Skeletal muscle tissue (tissue), 4 donors: ENCODE results near the gene KIAA1549. TPM values are rescaled to one million over a fixed set of nuclear protein-coding genes. Genes with fewer than 3 reads are reported as not detected.

Experiments used
- H3K27ac ChIP-seq: one replicate; pipeline ENCODE4 v1.7.0; 2013; ENCODE audit warnings: mild to moderate bottlenecking, low read depth, low read length, inconsistent platforms
- H3K27me3 ChIP-seq, 3 donors: one replicate each; pipeline ENCODE4 v1.7.0; 2013; ENCODE audit warnings: low read length in 3 of 3; ENCODE audit not compliant: control insufficient read depth in 3 of 3, insufficient read depth in 3 of 3
- H3K36me3 ChIP-seq, 3 donors: one replicate each; pipeline ENCODE4 v1.7.0; 2013; ENCODE audit warnings: low read length in 3 of 3; ENCODE audit not compliant: control insufficient read depth in 3 of 3, insufficient read depth in 3 of 3
- H3K4me1 ChIP-seq, 3 donors: one replicate each; pipeline ENCODE4 v1.7.0; 2013; ENCODE audit warnings: low read length in 3 of 3, mild to moderate bottlenecking in 3 of 3; ENCODE audit not compliant: control insufficient read depth in 3 of 3, insufficient read depth in 3 of 3
- H3K4me3 ChIP-seq, 3 donors: one replicate each; pipeline ENCODE4 v1.7.0; 2013; ENCODE audit warnings: low read length in 3 of 3
- H3K9ac ChIP-seq, 3 donors: one replicate each; pipeline ENCODE4 v1.7.0; 2013; ENCODE audit warnings: low read length in 3 of 3, mild to moderate bottlenecking in 3 of 3, moderate library complexity in 2 of 3, low read depth in 1 of 3
- H3K9me3 ChIP-seq, 3 donors: one replicate each; pipeline ENCODE4 v1.7.0; 2013; ENCODE audit warnings: low read length in 3 of 3; ENCODE audit not compliant: control insufficient read depth in 3 of 3
- total RNA-seq: library from RNA; depleted of rRNA; stranded (reverse); fragments of >200 nt; gene quantifications from one replicate; pipeline ENCODE4 v1.2.3, GENCODE V29; 2014
- donor health status: Osteomylitis.

KIAA1549 gene
- total RNA-seq, 1 donor from 2014 or later = 4.2 TPM

DNA sequence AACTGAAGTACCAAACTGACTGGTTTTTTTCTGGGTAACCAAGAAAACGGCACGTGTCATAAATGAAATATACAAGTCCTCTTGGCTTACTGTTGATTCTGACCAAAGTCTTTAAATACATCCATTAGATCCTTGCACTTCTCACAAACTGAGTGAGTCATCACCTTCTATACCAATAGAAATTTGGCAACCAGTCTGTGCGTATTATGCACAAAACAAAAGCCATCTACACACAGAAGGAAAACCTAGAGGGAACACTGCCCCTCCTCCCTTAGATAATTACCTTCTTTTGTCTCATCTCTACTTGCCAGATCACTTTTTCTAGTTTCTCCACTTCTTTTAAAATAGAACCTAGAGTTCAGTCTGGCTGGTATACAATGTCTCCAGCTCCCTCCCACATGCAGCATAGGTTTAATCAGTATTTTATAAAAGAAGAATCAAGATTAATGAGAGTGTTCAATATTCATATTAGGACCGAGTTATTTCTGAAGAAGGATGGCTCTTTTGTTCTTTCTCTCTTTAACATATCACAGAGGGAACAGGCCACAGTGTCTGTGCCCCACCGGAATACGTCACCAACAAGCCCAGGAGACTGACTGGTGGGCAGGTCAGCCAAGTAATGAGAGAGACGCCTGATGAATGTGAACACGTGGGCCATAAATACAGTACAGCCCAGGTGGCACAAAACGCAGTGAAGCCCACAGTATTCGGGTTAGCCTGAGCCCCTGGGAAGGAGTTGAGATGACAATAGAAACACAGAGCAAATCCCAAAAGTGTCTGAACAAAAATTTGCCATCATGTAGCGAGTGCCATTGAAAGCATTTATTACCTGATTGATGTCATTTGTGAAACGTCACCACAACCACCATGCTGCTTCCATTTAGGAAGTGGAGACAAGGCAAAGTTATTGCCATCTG lies 91.3 kb downstream of the KIAA1549 start:
- H3K36me3 ChIP-seq = peaks cover 0 to 2% (median 0%) of the 10 kb centered on the region in 3 donors
- H3K27ac ChIP-seq = no peak overlapping the region
- H3K9ac ChIP-seq = no peak overlapping the region
- no peaks in the 10 kb centered on the region for H3K27me3 ChIP-seq
- H3K4me3 ChIP-seq = no peak overlapping the region
- no peaks in the 10 kb centered on the region for H3K9me3 ChIP-seq
- H3K4me1 ChIP-seq = peaks cover 3 to 17% (median 7%) of the 10 kb centered on the region in 3 donors

- no peak overlapping the region for H3K9ac ChIP-seq
- H3K4me1 ChIP-seq = peaks cover 3 to 17% (median 7%) of the 10 kb centered on the region in 3 donors
- no peak overlapping the region for H3K4me3 ChIP-seq
- no peaks in the 10 kb centered on the region for H3K27me3 ChIP-seq
- no peak overlapping the region for H3K27ac ChIP-seq
- H3K9me3 ChIP-seq = no peaks in the 10 kb centered on the region
- no peaks in the 10 kb centered on the region for H3K36me3 ChIP-seq
These were observed 93.1 kb downstream of the KIAA1549 start for GRCh38 chr7:138887872-138888656.

- no peaks in the 10 kb centered on the region for H3K36me3 ChIP-seq
- no peak overlapping the region for H3K9ac ChIP-seq
- H3K4me3 ChIP-seq = no peak overlapping the region
- no peaks in the 10 kb centered on the region for H3K9me3 ChIP-seq
- H3K27ac ChIP-seq = no peak overlapping the region
- H3K4me1 ChIP-seq = peaks cover 3 to 17% (median 7%) of the 10 kb centered on the region in 3 donors
- H3K27me3 ChIP-seq = no peaks in the 10 kb centered on the region
These were observed 94.0 kb downstream of the KIAA1549 start for GRCh38 chr7:138887085-138887710.

- Histone ChIP-seq H3K4me1 (peaks cover 3 to 15% (median 5%) of the 10 kb centered on the region in 3 donors), H3K9me3 (no peaks in the 10 kb centered on the region), H3K27me3 (no peaks in the 10 kb centered on the region), H3K36me3 (no peaks in the 10 kb centered on the region), H3K9ac (no peak overlapping the region), H3K4me3 (no peak overlapping the region), H3K27ac (no peak overlapping the region)
These were observed 94.7 kb downstream of the KIAA1549 start for GRCh38 chr7:138886501-138886917.

DNA sequence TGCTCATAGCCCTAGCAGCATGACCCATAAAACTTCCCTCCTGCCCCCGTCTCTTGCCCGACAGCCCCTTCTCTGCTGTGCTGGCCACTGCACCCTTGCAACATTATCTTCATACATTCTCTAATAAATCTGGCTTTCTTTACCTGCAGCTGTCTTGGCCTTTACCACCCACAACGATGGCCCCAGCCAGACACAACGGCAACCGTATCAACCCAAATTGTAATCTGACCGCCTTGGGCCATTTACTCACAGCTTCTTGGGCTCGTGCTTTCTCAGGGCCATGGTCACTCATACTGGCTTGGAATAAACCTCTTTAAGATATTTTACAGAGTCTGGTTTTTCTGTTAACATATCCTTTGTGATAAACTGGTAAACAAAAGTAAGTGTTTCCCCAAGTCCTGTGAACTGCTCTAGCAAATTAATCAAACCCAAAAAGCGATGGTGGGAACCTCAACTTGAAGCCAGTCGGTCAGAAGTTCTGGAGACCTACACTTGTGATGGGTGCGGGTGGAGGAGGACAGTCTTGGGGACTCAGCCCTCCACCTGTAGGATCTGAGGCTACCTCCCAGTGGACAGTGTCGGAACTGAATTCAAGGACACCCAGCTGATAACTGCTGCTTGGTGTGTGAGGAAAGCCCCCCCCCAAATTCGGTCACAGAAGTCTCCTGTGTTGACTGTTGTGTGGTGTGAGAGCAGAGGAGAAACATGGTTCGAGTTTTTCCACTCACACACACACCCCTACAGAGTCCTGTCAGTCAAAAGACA lies 95.6 kb downstream of the KIAA1549 start:
- Histone ChIP-seq H3K4me3 (no peak overlapping the region), H3K9me3 (no peaks in the 10 kb centered on the region), H3K27me3 (no peaks in the 10 kb centered on the region), H3K27ac (no peak overlapping the region), H3K4me1 (peaks cover 0 to 6% (median 4%) of the 10 kb centered on the region in 3 donors), H3K36me3 (no peaks in the 10 kb centered on the region), H3K9ac (no peak overlapping the region)

- H3K9me3 ChIP-seq = no peaks in the 10 kb centered on the region
These were observed 98.9 kb downstream of the KIAA1549 start for GRCh38 chr7:138882249-138882648.

GRCh38 chr7:138881579-138882188 lies 99.5 kb downstream of the KIAA1549 start:
- Histone ChIP-seq H3K36me3 (no peaks in the 10 kb centered on the region), H3K27ac (no peak overlapping the region), H3K4me3 (no peak overlapping the region), H3K9me3 (no peaks in the 10 kb centered on the region), H3K9ac (no peak overlapping the region), H3K27me3 (no peaks in the 10 kb centered on the region), H3K4me1 (peaks cover 0 to 4% (median 0%) of the 10 kb centered on the region in 3 donors)

More at GRCh38 chr7:138882249-138882648, 98.9 kb downstream of the KIAA1549 start:
- H3K27me3 ChIP-seq = no peaks in the 10 kb centered on the region
- no peak overlapping the region for H3K4me3 ChIP-seq
- no peak overlapping the region for H3K9ac ChIP-seq
- H3K27ac ChIP-seq = no peak overlapping the region
- no peaks in the 10 kb centered on the region for H3K36me3 ChIP-seq
- H3K4me1 ChIP-seq = peaks cover 0 to 4% (median 0%) of the 10 kb centered on the region in 3 donors

DNA sequence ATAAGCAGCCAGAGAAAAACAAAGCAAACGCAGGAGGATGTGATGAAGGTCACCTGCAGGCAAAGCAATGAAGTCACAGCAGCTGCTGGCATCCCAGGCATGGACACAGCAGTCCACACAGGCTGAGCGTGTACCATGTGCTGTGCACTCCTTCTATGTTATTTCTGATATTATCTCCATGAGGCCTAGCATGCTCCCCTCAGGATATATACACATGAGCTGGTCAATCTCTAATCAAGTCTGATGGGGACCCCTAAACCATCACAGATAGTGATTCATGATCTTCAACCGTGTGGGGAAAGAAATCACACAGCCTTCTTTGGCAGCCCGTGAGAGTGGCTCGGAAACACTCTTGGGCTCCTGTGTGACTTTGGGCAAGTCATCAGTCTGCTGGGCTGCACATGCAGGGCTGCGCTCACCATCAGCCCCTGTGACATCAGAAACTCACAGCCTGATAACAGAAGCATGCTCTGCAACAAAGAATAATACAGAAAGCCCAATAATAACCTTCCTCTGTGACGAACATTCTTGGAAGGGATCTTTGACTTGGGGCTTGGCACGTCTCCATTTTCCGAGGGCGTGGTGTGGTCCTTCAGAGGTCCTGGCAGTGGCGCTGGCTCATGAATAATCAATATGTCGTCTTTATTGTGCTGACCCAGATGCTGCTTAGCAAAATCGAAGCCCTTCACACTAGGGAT lies 100.2 kb downstream of the KIAA1549 start:
- H3K36me3 ChIP-seq = no peaks in the 10 kb centered on the region
- H3K27ac ChIP-seq = no peak overlapping the region
- H3K9ac ChIP-seq = no peak overlapping the region

More for the DNA sequence above, 100.2 kb downstream of the KIAA1549 start:
- H3K4me1 ChIP-seq = peaks cover 0 to 4% (median 0%) of the 10 kb centered on the region in 3 donors
- H3K27me3 ChIP-seq = no peaks in the 10 kb centered on the region
- no peak overlapping the region for H3K4me3 ChIP-seq
- no peaks in the 10 kb centered on the region for H3K9me3 ChIP-seq
